Liver (tissue), 9 donors: ENCODE measurements around the gene MED17. TPM values are rescaled to one million over a fixed set of nuclear protein-coding genes. Genes with fewer than 3 reads are reported as not detected.

Source experiments
- DNase-seq: peaks from one replicate; pipeline ENCODE4 v3.0.0-alpha.2; 2017; ENCODE audit warnings: low spot score
- H3K27ac ChIP-seq, 2 donors: one replicate each; pipeline ENCODE4 v1.7.0; 2013; ENCODE audit warnings: inconsistent platforms in 2 of 2, low read length in 2 of 2, control low read depth in 1 of 2, low read depth in 1 of 2, mild to moderate bottlenecking in 1 of 2
- H3K27me3 ChIP-seq, 4 donors: one replicate each; pipeline versions ENCODE4 v1.6.1 to v1.7.0; 2013; ENCODE audit warnings: low read length in 3 of 4, inconsistent platforms in 1 of 4, mild to moderate bottlenecking in 1 of 4, moderate library complexity in 1 of 4; ENCODE audit not compliant: control insufficient read depth in 4 of 4, insufficient read depth in 4 of 4
- H3K36me3 ChIP-seq, 4 donors: one replicate each; pipeline versions ENCODE4 v1.6.1 to v1.7.0; 2013; ENCODE audit warnings: low read length in 3 of 4, mild to moderate bottlenecking in 3 of 4, low read depth in 1 of 4, moderate library complexity in 1 of 4; ENCODE audit not compliant: control insufficient read depth in 4 of 4, insufficient read depth in 3 of 4
- H3K4me1 ChIP-seq, 4 donors: one replicate each; pipeline versions ENCODE4 v1.6.1 to v1.7.0; 2013; ENCODE audit warnings: low read length in 3 of 4, mild to moderate bottlenecking in 3 of 4, moderate library complexity in 1 of 4; ENCODE audit not compliant: control insufficient read depth in 4 of 4, insufficient read depth in 4 of 4
- H3K4me3 ChIP-seq, 3 donors: one replicate each; pipeline versions ENCODE4 v1.6.1 to v1.7.0; 2013; ENCODE audit warnings: low read length in 3 of 3, control low read depth in 1 of 3, low read depth in 1 of 3, mild to moderate bottlenecking in 1 of 3
- H3K9ac ChIP-seq, 2 donors: one replicate each; pipeline ENCODE4 v1.7.0; 2013; ENCODE audit warnings: low read length in 2 of 2, mild to moderate bottlenecking in 2 of 2, moderate library complexity in 2 of 2, control low read depth in 1 of 2, low read depth in 1 of 2
- H3K9me3 ChIP-seq, 4 donors: one replicate each; pipeline versions ENCODE4 v1.6.1 to v1.7.0; 2013; ENCODE audit warnings: low read length in 3 of 4; ENCODE audit not compliant: control insufficient read depth in 4 of 4
- EGR1 ChIP-seq, 2 donors: IDR thresholded peaks; 2 replicates each; pipeline ENCODE4 v1.6.1; 2016 to 2018; ENCODE audit warnings: antibody characterized with exemption in 2 of 2, low read depth in 2 of 2
- FOXA1 ChIP-seq: IDR thresholded peaks from 2 replicates; pipeline ENCODE4 v1.6.1; 2016; ENCODE audit warnings: antibody characterized with exemption
- FOXA2 ChIP-seq: IDR thresholded peaks from 2 replicates; pipeline ENCODE4 v1.6.1; 2016; ENCODE audit warnings: antibody characterized with exemption
- GABPA ChIP-seq, 2 donors: IDR thresholded peaks in 1 of 2; conservative IDR thresholded peaks in 1 of 2; 2 replicates each; pipeline ENCODE4 v1.6.1; 2016; ENCODE audit warnings: antibody characterized with exemption in 2 of 2, mild to moderate bottlenecking in 1 of 2, moderate library complexity in 1 of 2
- HNF4G ChIP-seq: IDR thresholded peaks from 2 replicates; pipeline ENCODE4 v1.6.1; 2016; ENCODE audit warnings: antibody characterized with exemption
- JUND ChIP-seq, 2 donors: IDR thresholded peaks; 2 replicates each; pipeline ENCODE4 v1.6.1; 2016; ENCODE audit warnings: antibody characterized with exemption in 2 of 2
- NR2F2 ChIP-seq: IDR thresholded peaks from 2 replicates; pipeline ENCODE4 v1.6.1; 2016; ENCODE audit warnings: antibody characterized with exemption
- RXRA ChIP-seq, 2 donors: IDR thresholded peaks; 2 replicates each; pipeline ENCODE4 v1.6.1; 2017 to 2018; ENCODE audit warnings: antibody characterized with exemption in 2 of 2, mild to moderate bottlenecking in 1 of 2
- SP1 ChIP-seq: IDR thresholded peaks from 2 replicates; pipeline ENCODE4 v1.6.1; 2018; ENCODE audit warnings: antibody characterized with exemption, mild to moderate bottlenecking
- TAF1 ChIP-seq: conservative IDR thresholded peaks from 2 replicates; pipeline ENCODE4 v1.6.1; 2016; ENCODE audit warnings: antibody characterized with exemption, mild to moderate bottlenecking
- YY1 ChIP-seq: IDR thresholded peaks from 2 replicates; pipeline ENCODE4 v1.6.1; 2016; ENCODE audit warnings: antibody characterized with exemption, mild to moderate bottlenecking
- WGBS: extraction: QIAGEN DNeasy Blood & Tissue Kit; methylation state at CpG from one replicate; pipeline ENCODE4 v1.1.7; 2013; 5-methylcytosine and 5-hydroxymethylcytosine counted together
- polyA plus RNA-seq, 2 donors: library from polyadenylated mRNA; stranded (reverse) in 1 of 2; unstranded in 1 of 2; fragments of 200-250 nt in 1 of 2; fragments of >200 nt in 1 of 2; fragmentation: Nextera tagmentation in 1 of 2; extraction: Ambion mirVana in 1 of 2; gene quantifications; one replicate each; pipeline versions ENCODE4 v1.2.1 to v1.2.3, GENCODE V29; 2013 to 2015
- total RNA-seq, 2 donors: library from RNA; depleted of rRNA; stranded (reverse); fragments of >200 nt; gene quantifications; one replicate each; pipeline ENCODE4 v1.2.3, GENCODE V29; 2014
- TF ChIP-seq, protein P1 (sequence below): fragments of 150-350 bp; IDR thresholded peaks from 2 replicates; pipeline ENCODE4 v1.5.1; 2017; ENCODE audit warnings: improper control_type of control experiment, low read depth, low read length; ENCODE audit not compliant: missing input control
- TF ChIP-seq, protein P2 (sequence below): IDR thresholded peaks from 2 replicates; pipeline ENCODE4 v1.6.1; 2016; ENCODE audit warnings: antibody characterized with exemption
- TF ChIP-seq, protein P3 (sequence below): IDR thresholded peaks from 2 replicates; pipeline ENCODE4 v1.6.1; 2016; ENCODE audit warnings: antibody characterized with exemption, mild to moderate bottlenecking
- TF ChIP-seq, protein P4 (sequence below): IDR thresholded peaks from 2 replicates; pipeline ENCODE4 v1.6.1; 2016; ENCODE audit warnings: antibody characterized with exemption
- donor health status: healthy.
- donor health status: healthy.
- donor health status: healthy.
- donor health status: healthy.
- donor health status: healthy.

Gene MED17
- total and polyA plus RNA-seq, 4 donors = 2.8 to 12.7 (median 7.5) TPM

DNA sequence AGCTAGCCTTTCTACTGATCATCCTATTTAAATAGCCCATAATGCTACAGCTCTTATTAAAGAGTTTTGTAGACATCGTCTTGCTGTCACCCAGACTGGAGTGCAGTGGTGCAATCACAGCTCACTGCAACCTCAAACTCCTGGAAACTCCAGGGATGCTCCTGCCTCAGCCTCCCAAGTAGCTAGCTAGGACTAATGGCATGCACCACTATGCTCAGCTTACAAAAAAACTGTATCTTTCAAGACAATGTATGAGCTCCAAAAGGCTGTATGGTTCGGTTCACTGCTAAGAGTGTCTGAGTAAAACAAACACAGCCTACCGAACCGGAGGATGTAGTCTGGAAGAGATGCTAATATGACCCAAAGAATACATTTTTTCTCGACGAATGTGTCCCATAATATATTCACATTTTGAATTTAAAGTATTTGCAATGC is 45.4 kb upstream of the MED17 start:
- Histone ChIP-seq H3K27ac (no peak overlapping the region), H3K4me3 (no peak overlapping the region), H3K27me3 (no peaks in the 10 kb centered on the region), H3K9ac (no peak overlapping the region), H3K4me1 (peaks cover 3 to 24% (median 19%) of the 10 kb centered on the region in 4 donors), H3K36me3 (peaks cover 4 to 50% (median 46%) of the 10 kb centered on the region in 4 donors), H3K9me3 (no peaks in the 10 kb centered on the region)
- 67% methylated on average over 6 of the region's 6 CpGs for WGBS
- DNase-seq = no peak
- TF ChIP-seq, protein P1, sequence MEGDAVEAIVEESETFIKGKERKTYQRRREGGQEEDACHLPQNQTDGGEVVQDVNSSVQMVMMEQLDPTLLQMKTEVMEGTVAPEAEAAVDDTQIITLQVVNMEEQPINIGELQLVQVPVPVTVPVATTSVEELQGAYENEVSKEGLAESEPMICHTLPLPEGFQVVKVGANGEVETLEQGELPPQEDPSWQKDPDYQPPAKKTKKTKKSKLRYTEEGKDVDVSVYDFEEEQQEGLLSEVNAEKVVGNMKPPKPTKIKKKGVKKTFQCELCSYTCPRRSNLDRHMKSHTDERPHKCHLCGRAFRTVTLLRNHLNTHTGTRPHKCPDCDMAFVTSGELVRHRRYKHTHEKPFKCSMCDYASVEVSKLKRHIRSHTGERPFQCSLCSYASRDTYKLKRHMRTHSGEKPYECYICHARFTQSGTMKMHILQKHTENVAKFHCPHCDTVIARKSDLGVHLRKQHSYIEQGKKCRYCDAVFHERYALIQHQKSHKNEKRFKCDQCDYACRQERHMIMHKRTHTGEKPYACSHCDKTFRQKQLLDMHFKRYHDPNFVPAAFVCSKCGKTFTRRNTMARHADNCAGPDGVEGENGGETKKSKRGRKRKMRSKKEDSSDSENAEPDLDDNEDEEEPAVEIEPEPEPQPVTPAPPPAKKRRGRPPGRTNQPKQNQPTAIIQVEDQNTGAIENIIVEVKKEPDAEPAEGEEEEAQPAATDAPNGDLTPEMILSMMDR = no peak

DNA sequence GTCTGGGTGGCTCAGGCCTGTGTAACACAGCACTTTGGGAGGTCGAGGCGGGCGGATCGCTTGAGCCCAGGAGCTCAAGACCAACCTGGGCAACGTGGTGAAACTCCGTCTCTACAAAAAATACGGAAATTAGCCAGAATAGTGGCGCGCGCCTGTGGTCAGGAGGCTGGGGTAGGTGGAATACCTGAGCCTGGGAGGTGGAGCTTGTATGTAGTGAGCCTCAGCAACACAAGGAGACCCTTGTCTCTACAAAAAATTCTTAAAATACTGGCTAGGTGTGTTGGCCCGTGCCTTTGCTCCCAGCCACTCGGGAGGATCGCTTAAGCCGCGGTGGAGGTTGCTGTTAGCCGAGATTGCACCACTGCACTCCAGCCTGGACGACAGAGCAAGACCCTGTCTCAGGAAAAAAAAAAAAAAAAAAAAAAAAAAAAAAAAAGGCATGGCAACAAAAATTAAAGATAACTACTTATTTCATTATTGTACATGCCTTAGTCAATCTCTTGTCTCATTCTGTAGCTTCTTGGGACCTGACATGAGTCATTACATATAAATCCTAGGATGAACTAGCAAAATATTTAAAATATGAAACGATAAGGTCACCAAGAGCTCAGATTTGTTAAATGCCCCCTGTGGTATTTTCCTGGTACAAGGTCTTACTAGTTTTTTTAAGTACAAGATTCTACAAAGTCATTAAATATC is 43.9 kb upstream of the MED17 start:
- Histone ChIP-seq H3K4me3 (peak overlapping the region; percentile 79 to 97 (median 83)), H3K27ac (no peak overlapping the region), H3K4me1 (peaks cover 1 to 39% (median 31%) of the 10 kb centered on the region in 4 donors), H3K27me3 (no peaks in the 10 kb centered on the region), H3K9ac (peak overlapping the region; percentile 26 to 95), H3K36me3 (peaks cover 0 to 35% (median 33%) of the 10 kb centered on the region in 4 donors), H3K9me3 (no peaks in the 10 kb centered on the region)
- no peak for DNase-seq
- 15% methylated on average over 18 of the region's 18 CpGs for WGBS
- no peak for TF ChIP-seq YY1

DNA sequence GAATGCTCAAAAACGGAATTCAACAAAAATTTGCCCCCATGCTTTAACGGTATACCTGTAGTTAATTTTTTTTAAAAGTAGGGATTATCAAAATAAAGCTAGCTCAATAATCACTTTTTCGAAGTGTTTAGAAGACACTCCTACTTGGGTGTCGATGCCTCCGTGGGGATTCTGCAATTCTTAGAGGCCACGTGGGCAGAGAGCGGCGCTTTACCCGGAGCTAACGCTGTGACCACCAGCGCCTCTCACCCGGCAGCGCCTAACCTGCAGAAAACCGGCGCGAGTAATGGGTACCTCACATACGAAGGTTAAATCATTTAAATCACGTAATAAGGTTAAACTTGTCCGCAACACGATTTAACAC is 43.4 kb upstream of the MED17 start:
- H3K4me1 ChIP-seq = peaks cover 1 to 42% (median 31%) of the 10 kb centered on the region in 4 donors
- whole genome bisulfite sequencing = under 1% methylated on average over 20 of the region's 20 CpGs
- peak overlapping the region; percentile 26 to 95 for H3K9ac ChIP-seq
- TF ChIP-seq FOXA1 (no peak), RXRA (IDR thresholded peaks at IDR 0.05) (no peak), GABPA (IDR thresholded peaks at IDR 0.05 in 1 of 2, conservative IDR thresholded peaks at IDR 0.05 in 1 of 2) (no peak), HNF4G (no peak), TAF1 (no peak), JUND (IDR thresholded peaks at IDR 0.05) (no peak), FOXA2 (no peak), EGR1 (IDR thresholded peaks at IDR 0.05; ENCODE audit: low read depth in 2 of 2) (no peak), YY1 (no peak), SP1 (no peak), NR2F2 (no peak)
- TF ChIP-seq, protein P2, sequence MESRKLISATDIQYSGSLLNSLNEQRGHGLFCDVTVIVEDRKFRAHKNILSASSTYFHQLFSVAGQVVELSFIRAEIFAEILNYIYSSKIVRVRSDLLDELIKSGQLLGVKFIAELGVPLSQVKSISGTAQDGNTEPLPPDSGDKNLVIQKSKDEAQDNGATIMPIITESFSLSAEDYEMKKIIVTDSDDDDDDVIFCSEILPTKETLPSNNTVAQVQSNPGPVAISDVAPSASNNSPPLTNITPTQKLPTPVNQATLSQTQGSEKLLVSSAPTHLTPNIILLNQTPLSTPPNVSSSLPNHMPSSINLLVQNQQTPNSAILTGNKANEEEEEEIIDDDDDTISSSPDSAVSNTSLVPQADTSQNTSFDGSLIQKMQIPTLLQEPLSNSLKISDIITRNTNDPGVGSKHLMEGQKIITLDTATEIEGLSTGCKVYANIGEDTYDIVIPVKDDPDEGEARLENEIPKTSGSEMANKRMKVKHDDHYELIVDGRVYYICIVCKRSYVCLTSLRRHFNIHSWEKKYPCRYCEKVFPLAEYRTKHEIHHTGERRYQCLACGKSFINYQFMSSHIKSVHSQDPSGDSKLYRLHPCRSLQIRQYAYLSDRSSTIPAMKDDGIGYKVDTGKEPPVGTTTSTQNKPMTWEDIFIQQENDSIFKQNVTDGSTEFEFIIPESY = no peak
- TF ChIP-seq, protein P1 = no peak
- TF ChIP-seq, protein P3, sequence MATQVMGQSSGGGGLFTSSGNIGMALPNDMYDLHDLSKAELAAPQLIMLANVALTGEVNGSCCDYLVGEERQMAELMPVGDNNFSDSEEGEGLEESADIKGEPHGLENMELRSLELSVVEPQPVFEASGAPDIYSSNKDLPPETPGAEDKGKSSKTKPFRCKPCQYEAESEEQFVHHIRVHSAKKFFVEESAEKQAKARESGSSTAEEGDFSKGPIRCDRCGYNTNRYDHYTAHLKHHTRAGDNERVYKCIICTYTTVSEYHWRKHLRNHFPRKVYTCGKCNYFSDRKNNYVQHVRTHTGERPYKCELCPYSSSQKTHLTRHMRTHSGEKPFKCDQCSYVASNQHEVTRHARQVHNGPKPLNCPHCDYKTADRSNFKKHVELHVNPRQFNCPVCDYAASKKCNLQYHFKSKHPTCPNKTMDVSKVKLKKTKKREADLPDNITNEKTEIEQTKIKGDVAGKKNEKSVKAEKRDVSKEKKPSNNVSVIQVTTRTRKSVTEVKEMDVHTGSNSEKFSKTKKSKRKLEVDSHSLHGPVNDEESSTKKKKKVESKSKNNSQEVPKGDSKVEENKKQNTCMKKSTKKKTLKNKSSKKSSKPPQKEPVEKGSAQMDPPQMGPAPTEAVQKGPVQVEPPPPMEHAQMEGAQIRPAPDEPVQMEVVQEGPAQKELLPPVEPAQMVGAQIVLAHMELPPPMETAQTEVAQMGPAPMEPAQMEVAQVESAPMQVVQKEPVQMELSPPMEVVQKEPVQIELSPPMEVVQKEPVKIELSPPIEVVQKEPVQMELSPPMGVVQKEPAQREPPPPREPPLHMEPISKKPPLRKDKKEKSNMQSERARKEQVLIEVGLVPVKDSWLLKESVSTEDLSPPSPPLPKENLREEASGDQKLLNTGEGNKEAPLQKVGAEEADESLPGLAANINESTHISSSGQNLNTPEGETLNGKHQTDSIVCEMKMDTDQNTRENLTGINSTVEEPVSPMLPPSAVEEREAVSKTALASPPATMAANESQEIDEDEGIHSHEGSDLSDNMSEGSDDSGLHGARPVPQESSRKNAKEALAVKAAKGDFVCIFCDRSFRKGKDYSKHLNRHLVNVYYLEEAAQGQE = no peak
- TF ChIP-seq, protein P4, sequence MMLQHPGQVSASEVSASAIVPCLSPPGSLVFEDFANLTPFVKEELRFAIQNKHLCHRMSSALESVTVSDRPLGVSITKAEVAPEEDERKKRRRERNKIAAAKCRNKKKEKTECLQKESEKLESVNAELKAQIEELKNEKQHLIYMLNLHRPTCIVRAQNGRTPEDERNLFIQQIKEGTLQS = no peak
- H3K4me3 ChIP-seq = peak overlapping the region; percentile 79 to 97 (median 83)
- no peaks in the 10 kb centered on the region for H3K9me3 ChIP-seq
- H3K27ac ChIP-seq = peak overlapping the region; percentile 98 to 99
- H3K36me3 ChIP-seq = peaks cover 0 to 30% (median 28%) of the 10 kb centered on the region in 4 donors
- no peaks in the 10 kb centered on the region for H3K27me3 ChIP-seq
- peak; percentile 58 for DNase-seq
